PC-9 (cell line): ENCODE data around the gene AIG1. TPM values are rescaled to one million over a fixed set of nuclear protein-coding genes. Genes with fewer than 3 reads are reported as not detected.

Experiments used
- BruUV-seq: library from RNA; stranded (reverse); fragments of 400-500 nt; replicated peaks from 2 replicates; lab custom pipeline; 2021; lab: Mats Ljungman, UMichigan
- CTCF ChIA-PET: fragments of 300-600 bp; sonication (Branson Sonifier 250); formaldehyde crosslinking; loops from one replicate; lab custom pipeline; 2022; ENCODE audit warnings: antibody characterized with exemption; lab: Charles Lee
- POLR2A ChIA-PET: fragments of 300-600 bp; sonication (Branson Sonifier 250); formaldehyde crosslinking; loops from one replicate; lab custom pipeline; 2022; ENCODE audit warnings: antibody characterized with exemption; ENCODE audit not compliant: unreplicated experiment; lab: Charles Lee
- DNase-seq, 2 experiments: peaks; one replicate each; pipeline versions ENCODE4 v3.0.0 to v3.0.0-alpha.2; 2015 to 2022; ENCODE audit warnings: mixed read lengths in 1 of 2
- H2AFZ ChIP-seq: fragments of 200-600 bp; sonication (generic); 2 replicates; pipeline ENCODE4 v1.8.1; 2017; ENCODE audit warnings: antibody characterized with exemption
- H3F3A ChIP-seq: fragments of 200-600 bp; sonication (generic); 2 replicates; pipeline ENCODE4 v1.8.1; 2017; ENCODE audit warnings: antibody characterized with exemption, mild to moderate bottlenecking, low read depth; ENCODE audit not compliant: insufficient read depth
- H3K27ac ChIP-seq: fragments of 200-600 bp; sonication (generic); 2 replicates; pipeline ENCODE4 v1.6.1; 2016; ENCODE audit warnings: mixed run types
- H3K27me3 ChIP-seq: fragments of 200-600 bp; sonication (generic); 2 replicates; pipeline ENCODE4 v1.6.1; 2016; ENCODE audit warnings: low read depth, mixed run types; ENCODE audit not compliant: insufficient read depth
- H3K36me3 ChIP-seq: fragments of 200-600 bp; sonication (generic); 2 replicates; pipeline ENCODE4 v1.6.1; 2016; ENCODE audit warnings: low read depth, mixed run types
- H3K4me1 ChIP-seq: fragments of 200-600 bp; sonication (generic); replicated peaks from 2 replicates; pipeline ENCODE4 v1.6.1; 2016; ENCODE audit warnings: mixed run types; ENCODE audit not compliant: insufficient read depth
- H3K4me2 ChIP-seq: fragments of 200-600 bp; sonication (generic); 2 replicates; pipeline ENCODE4 v1.6.1; 2017; ENCODE audit warnings: mixed run types
- H3K4me3 ChIP-seq: fragments of 200-600 bp; sonication (generic); 2 replicates; pipeline ENCODE4 v1.6.1; 2016; ENCODE audit warnings: mixed run types
- H3K79me2 ChIP-seq: fragments of 200-600 bp; sonication (generic); 2 replicates; pipeline ENCODE4 v1.6.1; 2017; ENCODE audit warnings: low read depth, mixed run types
- H3K9me2 ChIP-seq: fragments of 200-600 bp; sonication (generic); 2 replicates; pipeline ENCODE4 v1.8.1; 2017; ENCODE audit warnings: mild to moderate bottlenecking; ENCODE audit not compliant: insufficient read depth
- H3K9me3 ChIP-seq: fragments of 200-600 bp; sonication (generic); 2 replicates; pipeline ENCODE4 v1.8.1; 2016; ENCODE audit warnings: low read depth; ENCODE audit not compliant: insufficient read depth
- H4K20me1 ChIP-seq: fragments of 200-600 bp; sonication (generic); 2 replicates; pipeline ENCODE4 v1.8.1; 2017; ENCODE audit not compliant: insufficient read depth
- CTCF ChIP-seq: fragments of 200-600 bp; sonication (generic); conservative IDR thresholded peaks from 2 replicates; pipeline ENCODE4 v1.6.1; 2017; ENCODE audit warnings: mixed run types, antibody characterized with exemption, mild to moderate bottlenecking, moderate library complexity
- EZH2 ChIP-seq: fragments of 200-600 bp; sonication (generic); IDR thresholded peaks from 2 replicates; pipeline ENCODE4 v1.8.0; 2017; ENCODE audit warnings: antibody characterized with exemption, low read depth
- intact Hi-C: fragments of 100-400 bp; cut with micrococcal nuclease; formaldehyde crosslinking; loops from one replicate; pipeline ENCODE4 v1.10.0; 2022; ENCODE audit not compliant: unreplicated experiment
- total RNA-seq: library from RNA; stranded (reverse); gene quantifications from 2 replicates; pipeline ENCODE4 v1.2.3, GENCODE V29; 2021

AIG1 gene
- total RNA-seq, 1 experiment from 2014 or later, result 37.7 TPM

- Histone ChIP-seq H3K4me2 (no peak overlapping the region), H4K20me1 (no peaks in the 10 kb centered on the region), H3K4me1 (0 out of 2 replicates have a peak, but pooled peaks cover 6% of the 10 kb centered on the region), H3K27me3 (no peaks in the 10 kb centered on the region), H3K9me2 (no peaks in the 10 kb centered on the region), H3K36me3 (no peaks in the 10 kb centered on the region), H3K79me2 (no peaks in the 10 kb centered on the region), H3K9me3 (no peaks in the 10 kb centered on the region), H2AFZ (no peak overlapping the region), H3K27ac (no peak overlapping the region), H3K4me3 (no peak overlapping the region), H3F3A (no peaks in the 10 kb centered on the region)
- no peak for TF ChIP-seq CTCF
- no peak for TF ChIP-seq EZH2
- intact Hi-C loops, result no loop called here
- no TSS peak for BruUV-seq
- ChIA-PET CTCF (no interaction called here), POLR2A (no interaction called here)
- DNase-seq, result no peak
Measured at GRCh38 chr6:143112084-143112768, 51.5 kb downstream of the AIG1 start.

- H3K27me3 ChIP-seq, result no peaks in the 10 kb centered on the region
- TF ChIP-seq EZH2, result no peak
- TF ChIP-seq CTCF, result no peak
- H3K4me1 ChIP-seq, result 0 out of 2 replicates have a peak, but pooled peaks cover 6% of the 10 kb centered on the region
- H3K79me2 ChIP-seq, result no peaks in the 10 kb centered on the region
- POLR2A ChIA-PET, result no interaction called here
- no peak overlapping the region for H3K27ac ChIP-seq
- intact Hi-C loops, result no loop called here
- H3F3A ChIP-seq, result no peaks in the 10 kb centered on the region
- CTCF ChIA-PET, result no interaction called here
- H3K9me3 ChIP-seq, result no peaks in the 10 kb centered on the region
- H4K20me1 ChIP-seq, result no peaks in the 10 kb centered on the region
- no peaks in the 10 kb centered on the region for H3K36me3 ChIP-seq
- no peaks in the 10 kb centered on the region for H3K9me2 ChIP-seq
- no peak for DNase-seq
- H3K4me2 ChIP-seq, result no peak overlapping the region
- BruUV-seq, result no TSS peak
- H2AFZ ChIP-seq, result no peak overlapping the region
- H3K4me3 ChIP-seq, result no peak overlapping the region
Measured at GRCh38 chr6:143112837-143113236, 52.1 kb downstream of the AIG1 start.

GRCh38 chr6:143115728-143116127 lies 55.0 kb downstream of the AIG1 start:
- Histone ChIP-seq H3K27ac (no peak overlapping the region), H2AFZ (no peak overlapping the region), H4K20me1 (no peaks in the 10 kb centered on the region), H3K9me2 (no peaks in the 10 kb centered on the region), H3F3A (no peaks in the 10 kb centered on the region), H3K36me3 (no peaks in the 10 kb centered on the region), H3K79me2 (no peaks in the 10 kb centered on the region), H3K4me1 (0 out of 2 replicates have a peak, but pooled peaks cover 6% of the 10 kb centered on the region), H3K4me3 (no peak overlapping the region), H3K9me3 (no peaks in the 10 kb centered on the region; the same call in 1 of the 2 replicates), H3K4me2 (no peak overlapping the region), H3K27me3 (no peaks in the 10 kb centered on the region)
- POLR2A ChIA-PET, result interaction anchor here (0.5 kb wide), 1 partner anchor 259 kb away, joined by 4 read pairs; no protein-coding TSS in a partner anchor
- TF ChIP-seq EZH2 (no peak), CTCF (no peak)
- intact Hi-C loops, result no loop called here
- CTCF ChIA-PET, result no interaction called here
- DNase-seq, result no peak
- BruUV-seq, result no TSS peak
